ENCODE measurements around the gene SMYD2.

- TF ChIP-seq ELF4 (IDR thresholded peaks at IDR 0.05) (no peak), TARDBP (IDR thresholded peaks at IDR 0.05) (no peak), FOXM1 (IDR thresholded peaks at IDR 0.05; ENCODE audit: borderline replicate concordance) (no peak)
- TF ChIP-seq, protein P1, sequence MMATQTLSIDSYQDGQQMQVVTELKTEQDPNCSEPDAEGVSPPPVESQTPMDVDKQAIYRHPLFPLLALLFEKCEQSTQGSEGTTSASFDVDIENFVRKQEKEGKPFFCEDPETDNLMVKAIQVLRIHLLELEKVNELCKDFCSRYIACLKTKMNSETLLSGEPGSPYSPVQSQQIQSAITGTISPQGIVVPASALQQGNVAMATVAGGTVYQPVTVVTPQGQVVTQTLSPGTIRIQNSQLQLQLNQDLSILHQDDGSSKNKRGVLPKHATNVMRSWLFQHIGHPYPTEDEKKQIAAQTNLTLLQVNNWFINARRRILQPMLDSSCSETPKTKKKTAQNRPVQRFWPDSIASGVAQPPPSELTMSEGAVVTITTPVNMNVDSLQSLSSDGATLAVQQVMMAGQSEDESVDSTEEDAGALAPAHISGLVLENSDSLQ (IDR thresholded peaks at IDR 0.05) = no peak
Measured at GRCh38 chr1:214383381-214384372, 102.7 kb downstream of the SMYD2 start.
